Measurements from ENCODE around the gene TAF15. TPM values are rescaled to one million over a fixed set of nuclear protein-coding genes. Genes with fewer than 3 reads are reported as not detected.

The TAF15 gene
- total RNA-seq, 2 experiments from 2014 or later: 65.9 to 256 TPM

DNA sequence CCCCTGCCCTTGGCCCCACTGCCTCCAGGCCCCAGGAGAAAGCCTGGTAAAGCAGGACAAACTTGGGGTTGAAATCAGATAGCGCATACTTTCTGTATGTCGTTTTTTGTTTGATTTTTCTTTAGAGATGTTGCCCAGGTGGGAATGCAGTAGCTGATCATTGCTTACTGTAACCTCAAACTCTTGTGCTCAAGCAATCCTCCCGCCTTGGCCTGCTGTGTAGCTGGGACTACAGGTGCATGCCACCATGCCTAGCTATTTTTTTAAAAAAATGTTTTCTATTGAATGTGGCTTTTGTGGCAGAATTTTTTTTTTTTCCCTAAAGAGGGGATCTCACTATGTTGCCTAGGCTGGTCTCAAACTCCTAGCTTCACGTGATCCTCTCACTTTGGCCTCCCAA, 82.0 kb downstream of the TAF15 start:
- Histone ChIP-seq H3K9me2 (ENCODE audit: insufficient read depth, low read length) (no peaks in the 10 kb centered on the region), H3K4me2 (ENCODE audit: low read length) (no peak overlapping the region), H2AFZ (ENCODE audit: low read length) (no peak overlapping the region), H4K20me1 (ENCODE audit: insufficient read depth, low read length) (no peaks in the 10 kb centered on the region), H3K79me2 (ENCODE audit: insufficient read depth, low read depth, low read length) (no peaks in the 10 kb centered on the region), H3K4me3 (ENCODE audit: low read depth, low read length, poor library complexity, severe bottlenecking) (no peak overlapping the region), H3K27ac (ENCODE audit: low read depth, low read length, poor library complexity, severe bottlenecking) (no peak overlapping the region), H3K36me3 (ENCODE audit: insufficient read depth, low read length) (no peaks in the 10 kb centered on the region), H3K9me3 (ENCODE audit: low read length) (no peaks in the 10 kb centered on the region), H3K4me1 (ENCODE audit: insufficient read depth, low read length, poor library complexity, severe bottlenecking) (no peaks in the 10 kb centered on the region)
- intact Hi-C loops (cut with micrococcal nuclease; ENCODE audit: unreplicated experiment): no loop called here
- no peak for TF ChIP-seq EZH2phosphoT487 (IDR thresholded peaks at IDR 0.05; ENCODE audit: borderline replicate concordance, low read depth, low read length)
- TF ChIP-seq, protein P1, sequence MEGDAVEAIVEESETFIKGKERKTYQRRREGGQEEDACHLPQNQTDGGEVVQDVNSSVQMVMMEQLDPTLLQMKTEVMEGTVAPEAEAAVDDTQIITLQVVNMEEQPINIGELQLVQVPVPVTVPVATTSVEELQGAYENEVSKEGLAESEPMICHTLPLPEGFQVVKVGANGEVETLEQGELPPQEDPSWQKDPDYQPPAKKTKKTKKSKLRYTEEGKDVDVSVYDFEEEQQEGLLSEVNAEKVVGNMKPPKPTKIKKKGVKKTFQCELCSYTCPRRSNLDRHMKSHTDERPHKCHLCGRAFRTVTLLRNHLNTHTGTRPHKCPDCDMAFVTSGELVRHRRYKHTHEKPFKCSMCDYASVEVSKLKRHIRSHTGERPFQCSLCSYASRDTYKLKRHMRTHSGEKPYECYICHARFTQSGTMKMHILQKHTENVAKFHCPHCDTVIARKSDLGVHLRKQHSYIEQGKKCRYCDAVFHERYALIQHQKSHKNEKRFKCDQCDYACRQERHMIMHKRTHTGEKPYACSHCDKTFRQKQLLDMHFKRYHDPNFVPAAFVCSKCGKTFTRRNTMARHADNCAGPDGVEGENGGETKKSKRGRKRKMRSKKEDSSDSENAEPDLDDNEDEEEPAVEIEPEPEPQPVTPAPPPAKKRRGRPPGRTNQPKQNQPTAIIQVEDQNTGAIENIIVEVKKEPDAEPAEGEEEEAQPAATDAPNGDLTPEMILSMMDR (conservative IDR thresholded peaks at IDR 0.05; ENCODE audit: low read length): no peak
- ChIA-PET CTCF (ENCODE audit: unreplicated experiment) (no interaction called here), POLR2A (no interaction called here)
- DNase-seq (ENCODE audit: low spot score): no peak
- BruUV-seq (replicated peaks): no TSS peak

DNA sequence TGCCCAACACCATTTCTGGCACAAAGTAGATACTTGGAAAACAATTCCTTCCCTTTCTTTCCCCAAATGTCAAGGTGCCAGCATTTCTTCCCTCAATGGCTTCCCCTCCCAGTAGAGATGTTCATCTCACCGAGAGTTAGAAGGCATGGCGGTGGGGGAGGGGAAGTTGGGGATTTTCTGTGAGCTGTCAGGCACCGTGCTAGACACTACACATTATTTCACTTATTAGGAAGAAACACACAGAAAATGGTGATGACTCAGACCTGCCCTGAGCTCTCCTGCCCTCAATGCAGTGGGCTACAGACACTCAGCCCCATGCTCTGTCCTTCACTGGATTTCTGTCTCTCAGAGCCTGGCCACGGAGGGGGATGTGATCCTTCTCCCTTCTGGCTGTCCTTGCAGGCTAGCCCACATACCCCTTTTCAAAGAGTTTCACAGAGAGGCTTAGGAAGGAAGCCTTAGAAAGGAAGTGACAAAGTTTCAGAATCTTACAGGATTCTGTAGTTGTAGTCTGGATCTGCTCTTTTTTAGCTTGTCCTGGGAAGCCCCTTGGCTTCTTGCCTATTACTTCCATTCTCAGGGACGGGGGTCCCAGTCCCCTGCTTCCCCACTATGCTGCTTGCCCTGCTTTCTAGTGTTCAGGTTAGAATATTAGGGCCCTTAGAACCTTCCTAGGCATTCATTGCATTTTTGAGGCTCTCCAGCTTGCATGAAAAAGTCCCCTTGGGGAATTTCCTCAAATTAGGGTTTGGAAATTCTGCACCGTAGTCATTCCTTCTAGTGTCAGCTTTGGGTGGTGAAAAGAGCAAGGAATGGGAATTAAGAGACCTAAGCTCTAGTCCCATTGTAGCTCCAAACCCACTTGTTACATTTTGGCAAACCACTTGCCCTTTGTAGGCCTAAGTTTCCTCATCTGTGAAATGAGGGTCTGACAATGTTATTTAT, 83.1 kb downstream of the TAF15 start:
- TF ChIP-seq, protein P1 (conservative IDR thresholded peaks at IDR 0.05; ENCODE audit: low read length): no peak
- no peak for TF ChIP-seq EZH2phosphoT487 (IDR thresholded peaks at IDR 0.05; ENCODE audit: borderline replicate concordance, low read depth, low read length)

DNA sequence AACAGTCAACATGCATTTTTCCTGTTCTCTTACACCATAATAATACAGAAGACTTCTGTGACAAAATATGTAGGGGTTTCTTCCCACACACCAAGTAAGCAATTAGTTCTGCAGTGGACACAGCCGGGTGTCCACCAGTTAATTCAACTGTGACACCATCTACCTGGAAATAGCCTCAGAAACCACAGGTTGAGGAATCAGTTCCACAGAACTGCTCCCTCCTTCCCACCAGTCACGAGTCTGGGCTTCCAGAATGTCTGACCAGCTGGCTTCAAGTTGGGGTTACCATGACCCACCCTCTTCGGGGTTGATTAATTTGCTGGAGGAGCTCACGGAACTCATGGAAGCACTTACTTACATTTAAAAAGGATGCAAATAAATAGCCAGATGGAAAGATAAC, 84.5 kb downstream of the TAF15 start:
- Histone ChIP-seq H3K4me1 (ENCODE audit: insufficient read depth, low read length, poor library complexity, severe bottlenecking) (no peaks in the 10 kb centered on the region), H3K9me3 (ENCODE audit: low read length) (no peaks in the 10 kb centered on the region), H3K27ac (ENCODE audit: low read depth, low read length, poor library complexity, severe bottlenecking) (no peak overlapping the region), H3K79me2 (ENCODE audit: insufficient read depth, low read depth, low read length) (no peaks in the 10 kb centered on the region), H3K4me2 (ENCODE audit: low read length) (no peak overlapping the region), H3K4me3 (ENCODE audit: low read depth, low read length, poor library complexity, severe bottlenecking) (no peak overlapping the region), H4K20me1 (ENCODE audit: insufficient read depth, low read length) (no peaks in the 10 kb centered on the region), H2AFZ (ENCODE audit: low read length) (no peak overlapping the region), H3K36me3 (ENCODE audit: insufficient read depth, low read length) (no peaks in the 10 kb centered on the region), H3K9me2 (ENCODE audit: insufficient read depth, low read length) (no peaks in the 10 kb centered on the region)
- BruUV-seq (replicated peaks): no TSS peak
- TF ChIP-seq, protein P1 (conservative IDR thresholded peaks at IDR 0.05; ENCODE audit: low read length): no peak
- TF ChIP-seq EZH2phosphoT487 (IDR thresholded peaks at IDR 0.05; ENCODE audit: borderline replicate concordance, low read depth, low read length): no peak
- no peak for DNase-seq (ENCODE audit: low spot score)
- ChIA-PET POLR2A (no interaction called here), CTCF (ENCODE audit: unreplicated experiment) (no interaction called here)
- intact Hi-C loops (cut with micrococcal nuclease; ENCODE audit: unreplicated experiment): no loop called here

More for the DNA sequence above, 83.1 kb downstream of the TAF15 start:
- BruUV-seq (replicated peaks): no TSS peak
- Histone ChIP-seq H4K20me1 (ENCODE audit: insufficient read depth, low read length) (no peaks in the 10 kb centered on the region), H3K36me3 (ENCODE audit: insufficient read depth, low read length) (no peaks in the 10 kb centered on the region), H2AFZ (ENCODE audit: low read length) (no peak overlapping the region), H3K27ac (ENCODE audit: low read depth, low read length, poor library complexity, severe bottlenecking) (no peak overlapping the region), H3K4me1 (ENCODE audit: insufficient read depth, low read length, poor library complexity, severe bottlenecking) (no peaks in the 10 kb centered on the region), H3K9me2 (ENCODE audit: insufficient read depth, low read length) (no peaks in the 10 kb centered on the region), H3K4me2 (ENCODE audit: low read length) (no peak overlapping the region), H3K9me3 (ENCODE audit: low read length) (no peaks in the 10 kb centered on the region), H3K4me3 (ENCODE audit: low read depth, low read length, poor library complexity, severe bottlenecking) (no peak overlapping the region), H3K79me2 (ENCODE audit: insufficient read depth, low read depth, low read length) (no peaks in the 10 kb centered on the region)
- intact Hi-C loops (cut with micrococcal nuclease; ENCODE audit: unreplicated experiment): no loop called here
- ChIA-PET POLR2A (no interaction called here), CTCF (ENCODE audit: unreplicated experiment) (no interaction called here)
- no peak for DNase-seq (ENCODE audit: low spot score)
